Panc1 (cell line): ENCODE data around the gene GFPT2. TPM values are rescaled to one million over a fixed set of nuclear protein-coding genes. Genes with fewer than 3 reads are reported as not detected.

Source experiments
- ATAC-seq: fragments of 200-7000 bp; cut with Tn5 transposase; 2 replicates; pipeline ENCODE4 v1.9.1; 2020; ENCODE audit warnings: mild to moderate bottlenecking, moderate library complexity
- BruUV-seq: library from RNA; stranded (reverse); fragments of 400-500 nt; replicated peaks from 2 replicates; lab custom pipeline; 2021; lab: Mats Ljungman, UMichigan
- CTCF ChIA-PET: fragments of 300-600 bp; sonication (Branson Sonifier 250); formaldehyde crosslinking; loops from one replicate; lab custom pipeline; 2022; ENCODE audit warnings: antibody characterized with exemption; lab: Charles Lee
- POLR2A ChIA-PET: fragments of 300-600 bp; sonication (Branson Sonifier 250); formaldehyde crosslinking; loops from one replicate; lab custom pipeline; 2022; ENCODE audit warnings: antibody characterized with exemption; lab: Charles Lee
- DNase-seq: peaks from one replicate; pipeline ENCODE4 v3.0.0-alpha.2; 2010; ENCODE audit warnings: low read depth, low spot score
- H3K27ac ChIP-seq: 2 replicates; pipeline ENCODE4 v1.5.1; 2011; ENCODE audit warnings: mild to moderate bottlenecking, low read length, inconsistent platforms
- H3K27me3 ChIP-seq: fragments of 200-500 bp; sonication (Bioruptor generic); 2 replicates; pipeline ENCODE4 v1.6.0; 2014; ENCODE audit warnings: low read length, inconsistent platforms; ENCODE audit not compliant: control insufficient read depth, insufficient read depth
- H3K36me3 ChIP-seq: fragments of 200-500 bp; sonication (Bioruptor generic); 2 replicates; pipeline ENCODE4 v1.5.1; 2014; ENCODE audit warnings: inconsistent platforms, mild to moderate bottlenecking, low read length, moderate library complexity; ENCODE audit not compliant: control insufficient read depth, insufficient read depth
- H3K4me1 ChIP-seq: 2 replicates; pipeline ENCODE4 v1.5.1; 2011; ENCODE audit warnings: inconsistent platforms, mild to moderate bottlenecking, low read length, moderate library complexity; ENCODE audit not compliant: control insufficient read depth, insufficient read depth
- H3K4me3 ChIP-seq, 2 experiments: 2 replicates each; pipeline ENCODE4 v1.5.1; 2011 to 2012; ENCODE audit warnings: low read depth in 2 of 2, low read length in 2 of 2, mild to moderate bottlenecking in 2 of 2, inconsistent platforms in 1 of 2, moderate library complexity in 1 of 2
- H3K9me3 ChIP-seq: fragments of 200-500 bp; sonication (Bioruptor generic); 2 replicates; pipeline ENCODE4 v1.5.1; 2014; ENCODE audit warnings: low read depth, mild to moderate bottlenecking, inconsistent platforms, low read length, moderate library complexity; ENCODE audit not compliant: control insufficient read depth, insufficient read depth
- CTCF ChIP-seq: fragments of 450-650 bp; IDR thresholded peaks from 2 replicates; pipeline ENCODE4 v1.5.1; 2017; ENCODE audit warnings: mild to moderate bottlenecking
- POLR2AphosphoS5 ChIP-seq: IDR thresholded peaks from 2 replicates; pipeline ENCODE4 v1.6.1; 2012; ENCODE audit warnings: mild to moderate bottlenecking, low read depth, low read length, moderate library complexity
- REST ChIP-seq, 2 experiments: IDR thresholded peaks; 2 replicates each; pipeline ENCODE4 v1.6.1; 2011 to 2012; ENCODE audit warnings: low read depth in 2 of 2, control low read depth in 1 of 2, low read length in 1 of 2, mild to moderate bottlenecking in 1 of 2, moderate library complexity in 1 of 2; ENCODE audit not compliant: insufficient read depth in 1 of 2
- SIN3A ChIP-seq: IDR thresholded peaks from 2 replicates; pipeline ENCODE4 v1.6.1; 2012; ENCODE audit warnings: low read depth, mild to moderate bottlenecking, low read length, moderate library complexity, borderline replicate concordance; ENCODE audit not compliant: insufficient read depth
- TCF7L2 ChIP-seq: IDR thresholded peaks from 2 replicates; pipeline ENCODE4 v1.6.1; 2011; ENCODE audit warnings: mild to moderate bottlenecking, low read depth, low read length, inconsistent platforms
- in situ Hi-C: cut with HindIII; loops from 2 replicates; pipeline ENCODE4 v1.10.0; 2016; ENCODE audit warnings: low sequenced_read_pairs, low pct_unique_long_range_greater_than_20kb
- intact Hi-C: fragments of 100-400 bp; cut with micrococcal nuclease; formaldehyde crosslinking; loops from one replicate; pipeline ENCODE4 v1.10.0; 2022; ENCODE audit not compliant: unreplicated experiment
- total RNA-seq: library from RNA; stranded (reverse); gene quantifications from one replicate; pipeline ENCODE4 v1.2.1, GENCODE V29; 2021; ENCODE audit not compliant: unreplicated experiment

GFPT2 gene
- total RNA-seq, 1 experiment from 2014 or later = 2.1 TPM

GRCh38 chr5:180339583-180340183 lies 13.5 kb downstream of the GFPT2 start:
- in situ Hi-C loops = no loop called here
- Histone ChIP-seq H3K4me1 (no peaks in the 10 kb centered on the region; the same call in 1 of the 2 replicates), H3K9me3 (no peaks in the 10 kb centered on the region), H3K36me3 (no peaks in the 10 kb centered on the region), H3K27me3 (no peaks in the 10 kb centered on the region), H3K4me3 (no peak overlapping the region), H3K27ac (no peak overlapping the region)
- no peak for DNase-seq
- CTCF ChIA-PET = no interaction called here
- no peak for ATAC-seq
- BruUV-seq = no TSS peak
- TF ChIP-seq POLR2AphosphoS5 (no peak), CTCF (no peak), SIN3A (no peak)
- POLR2A ChIA-PET = no interaction called here
- intact Hi-C loops = no loop called here

- intact Hi-C loops = no loop called here
- Histone ChIP-seq H3K27ac (no peak overlapping the region), H3K36me3 (no peaks in the 10 kb centered on the region), H3K4me3 (no peak overlapping the region), H3K9me3 (no peaks in the 10 kb centered on the region), H3K4me1 (no peaks in the 10 kb centered on the region; the same call in 1 of the 2 replicates), H3K27me3 (no peaks in the 10 kb centered on the region)
- BruUV-seq = no TSS peak
- DNase-seq (no peak), ATAC-seq (no peak)
- in situ Hi-C loops = no loop called here
- POLR2A ChIA-PET = interaction anchor here (0.7 kb wide), 1 partner anchor 10 kb away, joined by 7 read pairs; no protein-coding TSS in a partner anchor
- CTCF ChIA-PET = no interaction called here
- no peak for TF ChIP-seq REST (IDR thresholded peaks at IDR 0.05; ENCODE audit: insufficient read depth in 1 of 2, low read depth in 2 of 2, low read length in 1 of 2)
- no peak for TF ChIP-seq SIN3A
- TF ChIP-seq CTCF = no peak
- TF ChIP-seq POLR2AphosphoS5 = no peak
- TF ChIP-seq TCF7L2 = no peak
Measured at GRCh38 chr5:180338001-180338707, 15.0 kb downstream of the GFPT2 start.
